Small intestine (tissue), 7 donors: ENCODE data around the gene GPR84. TPM values are rescaled to one million over a fixed set of nuclear protein-coding genes. Genes with fewer than 3 reads are reported as not detected.

Experiments used
- DNase-seq, 2 donors: peaks; one replicate each; pipeline versions ENCODE4 v3.0.0 to v3.0.0-alpha.2; 2013
- FAIRE-seq: peaks from 2 replicates; lab custom pipeline; 2012; peaks lifted over from hg19 to GRCh38; lab: Jason Lieb, UNC
- H3K27ac ChIP-seq, 3 donors: one replicate each; pipeline ENCODE4 v1.5.1; 2013; ENCODE audit warnings: low read length in 2 of 3, mild to moderate bottlenecking in 2 of 3, control low read depth in 1 of 3, inconsistent platforms in 1 of 3, low read depth in 1 of 3, moderate library complexity in 1 of 3
- H3K27me3 ChIP-seq, 3 donors: one replicate each; pipeline ENCODE4 v1.6.1; 2013; ENCODE audit warnings: low read length in 3 of 3, inconsistent platforms in 1 of 3; ENCODE audit not compliant: control insufficient read depth in 3 of 3, insufficient read depth in 3 of 3
- H3K36me3 ChIP-seq, 3 donors: one replicate each; pipeline ENCODE4 v1.6.1; 2013; ENCODE audit warnings: low read length in 3 of 3, inconsistent platforms in 1 of 3, low read depth in 1 of 3, mild to moderate bottlenecking in 1 of 3, moderate library complexity in 1 of 3; ENCODE audit not compliant: control insufficient read depth in 3 of 3, insufficient read depth in 2 of 3
- H3K4me1 ChIP-seq, 3 donors: one replicate each; pipeline ENCODE4 v1.6.1; 2013; ENCODE audit warnings: low read length in 2 of 3, inconsistent platforms in 1 of 3, low read depth in 1 of 3, mild to moderate bottlenecking in 1 of 3, moderate library complexity in 1 of 3; ENCODE audit not compliant: control insufficient read depth in 3 of 3, insufficient read depth in 2 of 3
- H3K4me3 ChIP-seq, 3 donors: one replicate each; pipeline ENCODE4 v1.5.1; 2013; ENCODE audit warnings: low read length in 3 of 3, control low read depth in 1 of 3, inconsistent platforms in 1 of 3, low read depth in 1 of 3, mild to moderate bottlenecking in 1 of 3, moderate library complexity in 1 of 3
- H3K9me3 ChIP-seq, 2 donors: one replicate each; pipeline ENCODE4 v1.6.1; 2013; ENCODE audit warnings: low read depth in 1 of 2, low read length in 1 of 2; ENCODE audit not compliant: control insufficient read depth in 2 of 2, insufficient read depth in 1 of 2
- WGBS, 3 donors: extraction: QIAGEN DNeasy Blood & Tissue Kit; methylation state at CpG; one replicate each; pipeline ENCODE4 v1.1.7; 2013; 5-methylcytosine and 5-hydroxymethylcytosine counted together
- polyA plus RNA-seq, 4 donors: library from polyadenylated mRNA; stranded (reverse) in 3 of 4; unstranded in 1 of 4; fragments of 200-250 nt in 3 of 4; fragments of 120-200 nt in 1 of 4; gene quantifications; one replicate each; pipeline versions ENCODE4 v1.2.1 to v1.2.3, GENCODE V29; 2013
- donor health status: healthy with polysubstance abuse.
- donor health status: control.
- donor health status: control.
- donor health status: Bipolar disorder and iron deficiency.
- donor health status: healthy.

Gene GPR84
- polyA plus RNA-seq, 4 donors, result 0.24 to 0.33 TPM; not detected in 2

GRCh38 chr12:54374562-54375258, 10.4 kb upstream of the GPR84 start:
- peaks cover 0 to 27% (median 0%) of the 10 kb centered on the region in 3 donors for H3K27me3 ChIP-seq
- H3K4me3 ChIP-seq, result no peak overlapping the region
- H3K4me1 ChIP-seq, result peaks cover 0 to 24% (median 3%) of the 10 kb centered on the region in 3 donors
- FAIRE-seq (no peak), DNase-seq (no peak)
- peaks cover 0 to 6% (median 0%) of the 10 kb centered on the region in 3 donors for H3K36me3 ChIP-seq
- H3K27ac ChIP-seq, result peak overlapping the region in 1 of 3 donors; percentile 36
- H3K9me3 ChIP-seq, result no peaks in the 10 kb centered on the region
- 23 to 50% (median 48%) methylated on average over 2 of the region's 2 CpGs for WGBS, 3 donors

GRCh38 chr12:54373649-54374561, 9.6 kb upstream of the GPR84 start:
- 32 to 81% (median 53%) methylated on average over 9 to 10 of the region's 10 CpGs for WGBS, 3 donors
- H3K4me1 ChIP-seq, result peaks cover 0 to 26% (median 3%) of the 10 kb centered on the region in 3 donors
- peak overlapping the region in 1 of 3 donors; percentile 56 for H3K27ac ChIP-seq
- no peak for FAIRE-seq
- no peak for DNase-seq
- H3K27me3 ChIP-seq, result peaks cover 0 to 35% (median 0%) of the 10 kb centered on the region in 3 donors
- H3K4me3 ChIP-seq, result no peak overlapping the region
- peaks cover 0 to 6% (median 0%) of the 10 kb centered on the region in 3 donors for H3K36me3 ChIP-seq
- H3K9me3 ChIP-seq, result no peaks in the 10 kb centered on the region

DNA sequence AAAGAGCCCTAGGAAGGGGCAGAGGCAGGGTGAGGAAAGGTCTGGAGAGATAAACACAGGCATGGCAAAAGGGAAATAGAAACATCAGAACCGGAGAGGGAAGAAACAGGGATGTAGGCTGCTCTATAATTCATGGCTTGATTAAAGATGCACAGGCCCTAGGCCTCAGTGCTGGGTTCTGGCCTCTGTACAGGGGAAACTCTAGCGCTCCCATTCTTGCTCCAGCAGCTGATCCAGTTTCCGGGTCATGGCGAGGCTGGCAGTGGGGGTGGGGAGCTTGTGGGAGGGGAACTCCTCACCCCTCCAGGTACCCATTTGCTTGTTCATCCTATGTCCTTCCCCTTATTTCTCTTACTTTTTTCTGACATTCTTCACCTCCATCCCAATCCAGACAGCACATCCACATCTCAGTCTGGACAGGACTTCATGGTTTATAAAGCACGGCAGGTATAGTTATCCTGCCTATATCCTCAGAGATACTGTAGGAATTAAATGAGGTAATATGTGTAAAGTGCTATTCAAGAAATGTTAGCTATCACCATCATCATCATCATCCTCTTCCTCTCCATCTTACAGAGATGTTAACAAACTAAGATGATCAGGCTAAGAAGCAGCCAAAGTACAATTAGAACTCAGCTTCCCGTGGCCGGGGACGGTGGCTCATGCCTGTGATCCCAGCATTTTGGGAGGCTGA, 8.0 kb upstream of the GPR84 start:
- Histone ChIP-seq H3K27ac (no peak overlapping the region), H3K9me3 (no peaks in the 10 kb centered on the region), H3K4me3 (no peak overlapping the region), H3K4me1 (peaks cover 0 to 33% (median 3%) of the 10 kb centered on the region in 3 donors), H3K27me3 (peaks cover 0 to 26% (median 0%) of the 10 kb centered on the region in 3 donors), H3K36me3 (peaks cover 0 to 6% (median 0%) of the 10 kb centered on the region in 3 donors)
- WGBS, 3 donors, result 49 to 58% (median 51%) methylated on average over 8 of the region's 8 CpGs
- DNase-seq, result no peak
- no peak for FAIRE-seq

DNA sequence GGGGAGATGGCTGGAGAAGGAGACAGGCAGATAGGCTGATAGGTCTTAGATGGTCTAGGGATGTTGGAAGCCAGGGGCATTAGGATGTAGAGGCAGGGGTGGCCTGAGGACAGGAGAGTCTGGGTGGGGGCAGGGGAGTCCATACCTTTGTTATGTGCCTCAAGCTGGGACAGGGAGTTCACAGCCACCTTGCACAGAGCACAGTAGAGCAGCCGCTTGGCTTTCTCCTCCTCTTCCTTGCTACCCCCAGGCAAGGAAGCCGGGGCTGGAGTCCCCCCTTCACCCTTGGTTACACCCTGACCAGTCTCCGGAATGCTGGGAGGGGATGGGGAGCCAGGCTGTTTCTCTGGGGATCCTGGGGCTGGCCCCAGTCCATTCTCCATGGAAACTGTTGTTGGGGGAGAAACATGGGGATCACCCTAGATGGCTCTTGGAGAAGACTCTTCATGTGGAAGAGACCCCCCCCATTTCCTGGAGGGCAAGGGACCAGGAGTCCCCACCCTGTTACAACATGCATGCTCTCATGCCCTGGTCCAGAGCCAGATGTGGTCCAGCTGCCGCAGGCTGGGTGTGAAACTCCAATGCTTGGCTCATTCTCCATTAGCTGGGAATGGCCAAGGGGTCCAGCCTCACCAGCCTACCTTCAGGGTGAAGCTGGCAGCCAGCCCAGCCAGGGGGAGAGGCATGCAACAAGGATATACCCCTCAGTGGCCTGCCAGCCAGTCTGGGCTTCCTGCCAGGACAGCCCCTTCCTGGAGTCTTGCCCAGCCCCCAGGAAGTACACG, 7.2 kb upstream of the GPR84 start:
- Histone ChIP-seq H3K36me3 (peaks cover 0 to 6% (median 0%) of the 10 kb centered on the region in 3 donors), H3K27ac (peak overlapping the region in 1 of 3 donors; percentile 43), H3K27me3 (peaks cover 0 to 19% (median 0%) of the 10 kb centered on the region in 3 donors), H3K4me3 (no peak overlapping the region), H3K4me1 (peaks cover 0 to 33% (median 3%) of the 10 kb centered on the region in 3 donors), H3K9me3 (no peaks in the 10 kb centered on the region)
- WGBS, 3 donors, result 46 to 56% (median 54%) methylated on average over 5 of the region's 5 CpGs
- peak in 1 of 2 donors; percentile 32 for DNase-seq
- FAIRE-seq, result no peak

GRCh38 chr12:54370171-54370730, 6.0 kb upstream of the GPR84 start:
- Histone ChIP-seq H3K4me1 (peaks cover 0 to 33% (median 3%) of the 10 kb centered on the region in 3 donors), H3K4me3 (peak overlapping the region in 2 of 3 donors; percentile 34 to 38), H3K9me3 (no peaks in the 10 kb centered on the region), H3K27ac (peak overlapping the region in 1 of 3 donors; percentile 13), H3K27me3 (peaks cover 0 to 19% (median 0%) of the 10 kb centered on the region in 3 donors), H3K36me3 (peaks cover 0 to 6% (median 0%) of the 10 kb centered on the region in 3 donors)
- 7 to 29% (median 21%) methylated on average over 36 to 44 of the region's 44 CpGs for WGBS, 3 donors
- FAIRE-seq, result no peak
- DNase-seq, result peak; percentile 64 to 88

GRCh38 chr12:54369597-54370131, 5.4 kb upstream of the GPR84 start:
- Histone ChIP-seq H3K27ac (peak overlapping the region in 1 of 3 donors; percentile 58), H3K9me3 (no peaks in the 10 kb centered on the region), H3K4me1 (peaks cover 0 to 33% (median 3%) of the 10 kb centered on the region in 3 donors), H3K4me3 (peak overlapping the region in 2 of 3 donors; percentile 34 to 38), H3K27me3 (peaks cover 0 to 19% (median 0%) of the 10 kb centered on the region in 3 donors), H3K36me3 (peaks cover 0 to 6% (median 0%) of the 10 kb centered on the region in 3 donors)
- no peak for FAIRE-seq
- 12 to 42% (median 41%) methylated on average over 15 to 21 of the region's 21 CpGs for WGBS, 3 donors
- DNase-seq, result no peak
